ENCODE measurements around the gene ACIN1. TPM values are rescaled to one million over a fixed set of nuclear protein-coding genes. Genes with fewer than 3 reads are reported as not detected.
"Not testable (repeated sequence)": the region's sequence is repeated elsewhere in the genome, so short reads cannot be mapped to it uniquely, and the experiment has no call there.

ACIN1 gene
- polyA plus RNA-seq, 10 donors = 103 to 183 (median 143) TPM

DNA sequence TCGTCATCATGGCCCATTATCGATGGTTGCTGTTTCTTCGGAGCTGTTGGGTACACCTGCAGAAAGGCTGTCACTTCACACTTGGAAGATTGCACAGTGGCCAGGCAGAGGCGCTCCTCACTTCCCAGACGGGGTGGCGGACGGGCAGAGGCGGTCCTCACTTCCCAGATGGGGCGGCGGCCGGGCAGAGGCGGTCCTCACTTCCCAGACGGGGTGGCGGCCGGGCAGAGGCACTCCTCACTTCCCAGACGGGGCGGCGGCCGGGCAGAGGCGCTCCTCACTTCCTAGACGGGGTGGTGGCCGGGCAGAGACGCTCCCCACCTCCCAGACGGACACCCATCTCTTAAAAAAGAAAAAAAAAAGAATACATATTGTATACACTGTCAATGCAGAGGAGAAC, 13.2 kb upstream of the ACIN1 start:
- not testable (repeated sequence) for DNase-seq

DNA sequence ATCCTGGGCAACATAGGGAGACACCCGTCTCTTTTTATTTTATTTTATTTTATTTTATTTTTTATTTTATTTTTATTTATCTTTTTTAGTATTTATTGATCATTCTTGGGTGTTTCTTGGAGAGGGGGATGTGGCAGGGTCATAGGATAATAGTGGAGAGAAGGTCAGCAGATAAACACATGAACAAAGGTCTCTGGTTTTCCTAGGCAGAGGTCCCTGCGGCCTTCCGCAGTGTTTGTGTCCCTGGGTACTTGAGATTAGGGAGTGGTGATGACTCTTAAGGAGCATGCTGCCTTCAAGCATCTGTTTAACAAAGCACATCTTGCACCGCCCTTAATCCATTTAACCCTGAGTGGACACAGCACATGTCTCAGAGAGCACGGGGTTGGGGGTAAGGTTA, 12.7 kb upstream of the ACIN1 start:
- DNase-seq = not testable (repeated sequence)

DNA sequence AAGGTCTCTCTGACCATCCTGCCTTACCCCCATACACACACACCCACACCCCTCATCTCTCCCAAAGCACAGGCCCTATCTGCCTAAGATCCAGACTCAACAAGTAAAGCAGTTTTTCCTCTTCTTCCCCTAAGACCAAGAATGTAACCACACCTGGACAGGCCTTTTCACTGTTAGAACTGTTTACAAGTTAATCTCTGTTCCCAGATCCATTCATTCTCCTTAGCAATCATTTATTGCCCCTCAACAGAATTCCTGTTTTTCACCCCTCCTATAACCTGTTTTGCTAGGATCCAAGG, 11.8 kb upstream of the ACIN1 start:
- no peak for DNase-seq

DNA sequence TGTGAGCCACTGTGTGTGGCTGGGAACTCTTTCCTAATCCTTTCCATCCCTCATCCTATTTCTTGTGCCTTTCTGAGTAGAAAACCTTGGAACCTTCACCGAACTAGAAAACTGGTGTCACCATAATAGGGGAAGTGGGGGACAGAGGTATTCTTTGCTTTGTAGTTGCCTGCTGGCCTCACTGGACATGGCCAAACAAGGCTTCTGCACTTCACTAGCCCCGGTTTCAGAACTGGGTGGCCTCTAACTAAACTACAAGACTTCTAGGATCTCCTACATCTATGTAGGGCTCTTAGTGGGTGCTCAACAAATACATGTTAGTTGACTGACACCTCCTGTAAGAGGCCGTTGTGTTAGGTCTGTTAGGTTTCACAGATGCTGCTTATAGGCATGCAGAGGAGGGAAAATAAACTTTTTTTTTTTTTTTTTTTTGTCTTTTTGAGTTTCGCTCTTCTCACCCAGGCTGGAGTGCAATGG, 10.4 kb upstream of the ACIN1 start:
- DNase-seq = no peak

DNA sequence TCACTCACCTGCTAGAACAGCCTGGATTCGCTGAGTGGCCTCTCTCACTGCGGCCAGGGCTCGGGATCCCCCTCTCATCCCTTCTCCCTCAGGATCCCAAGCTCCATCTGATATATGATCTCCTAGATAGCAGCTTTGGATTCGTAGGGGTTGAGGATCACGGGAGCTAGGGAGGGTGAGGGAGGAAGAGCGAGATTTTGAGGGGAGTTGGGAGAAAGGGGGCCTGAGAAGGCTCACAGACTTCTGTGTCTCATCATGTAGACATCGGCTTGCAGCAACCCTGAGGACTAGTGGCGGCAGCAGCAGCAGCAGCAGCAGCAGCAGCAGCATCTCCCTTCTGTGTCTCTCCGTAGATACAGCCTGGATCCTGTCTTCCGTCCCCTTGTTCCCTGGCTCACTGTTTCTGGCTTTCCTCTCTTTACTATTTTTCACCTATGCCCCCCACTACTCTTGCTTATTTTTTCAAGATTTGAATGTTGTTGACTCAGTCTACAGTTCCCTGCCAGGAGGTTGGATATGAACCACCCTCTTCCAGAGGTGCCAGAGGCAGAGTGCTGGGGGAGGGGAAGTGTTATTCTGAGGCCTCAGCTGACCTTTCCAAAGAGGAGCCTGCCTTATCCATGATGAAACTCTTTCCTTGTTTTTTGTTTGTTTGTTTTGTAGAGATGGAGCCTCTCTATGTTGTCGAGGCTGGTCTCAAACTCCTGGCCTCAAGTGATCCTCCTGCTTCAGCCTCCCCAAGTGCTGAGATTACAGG, 9.8 kb upstream of the ACIN1 start, which contains the start of gene CIROP:
CIROP (minus strand) TSS at position 399 of the 757 bp plus-strand sequence; CDS start at position 330, 69 bp downstream.
- no peak for DNase-seq

DNA sequence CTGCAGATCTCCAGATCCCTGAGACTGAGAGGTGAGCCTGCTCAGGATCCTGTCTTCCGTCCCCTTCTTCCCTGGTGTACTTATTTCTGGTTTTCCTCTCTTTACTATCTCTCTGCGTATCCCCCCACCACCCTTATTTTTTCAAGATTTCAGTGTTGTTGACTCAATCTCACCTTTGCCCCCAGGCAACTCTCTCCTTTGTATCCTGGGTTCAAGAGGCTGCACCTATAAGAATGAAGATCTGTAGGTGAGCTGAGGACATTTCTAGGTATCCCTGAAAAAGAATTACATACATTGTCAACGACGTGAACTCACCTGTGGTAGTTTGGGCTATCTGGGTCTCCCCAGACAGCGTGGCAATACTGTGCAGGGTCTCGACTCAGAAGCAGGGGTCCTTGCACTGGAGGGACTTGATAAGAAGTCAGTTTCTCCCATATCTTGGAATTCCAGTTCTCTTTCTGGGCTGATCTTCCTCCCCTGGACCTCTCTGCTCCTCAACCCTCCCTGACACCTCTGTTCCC, 9.2 kb upstream of the ACIN1 start:
- no peak for DNase-seq

DNA sequence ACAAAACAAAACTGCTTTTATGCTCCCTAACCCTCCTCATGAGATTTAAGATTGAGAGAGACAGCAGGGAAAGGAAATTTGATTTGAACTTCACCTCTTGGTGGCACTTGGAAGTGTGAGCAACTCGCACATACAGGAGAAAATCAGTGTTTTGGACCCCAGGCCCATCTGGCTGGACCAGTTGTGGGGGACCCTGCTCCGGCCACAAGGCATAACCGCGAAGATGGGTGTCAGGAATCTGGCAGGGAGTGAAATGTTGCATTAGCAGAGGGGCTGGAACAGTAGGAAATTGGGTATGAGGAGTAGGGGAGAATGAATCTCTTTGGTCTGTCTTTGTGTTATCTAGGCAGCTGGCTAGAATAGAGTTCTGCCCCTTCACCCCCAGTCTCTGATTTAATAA, 8.6 kb upstream of the ACIN1 start:
- DNase-seq = no peak

DNA sequence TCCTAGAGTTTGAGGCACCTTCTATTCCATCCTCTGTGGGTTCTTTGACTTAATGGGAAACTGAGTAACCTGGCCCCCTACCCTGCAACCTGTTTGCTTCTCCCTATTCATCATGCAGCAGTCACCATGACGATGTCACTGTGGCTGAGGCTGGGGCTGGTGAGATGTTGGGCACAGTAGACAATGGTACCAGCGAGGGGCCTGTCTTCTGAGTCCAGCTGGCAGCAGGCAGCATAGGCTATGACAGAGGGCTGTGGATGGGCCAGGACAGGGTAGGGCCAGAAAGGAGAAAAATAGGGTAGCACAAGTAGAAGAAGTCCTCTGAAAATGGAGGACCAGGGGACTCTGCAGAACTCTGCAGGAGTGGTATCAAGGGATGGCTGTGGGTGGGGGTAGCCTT, 7.9 kb upstream of the ACIN1 start:
- DNase-seq = no peak

DNA sequence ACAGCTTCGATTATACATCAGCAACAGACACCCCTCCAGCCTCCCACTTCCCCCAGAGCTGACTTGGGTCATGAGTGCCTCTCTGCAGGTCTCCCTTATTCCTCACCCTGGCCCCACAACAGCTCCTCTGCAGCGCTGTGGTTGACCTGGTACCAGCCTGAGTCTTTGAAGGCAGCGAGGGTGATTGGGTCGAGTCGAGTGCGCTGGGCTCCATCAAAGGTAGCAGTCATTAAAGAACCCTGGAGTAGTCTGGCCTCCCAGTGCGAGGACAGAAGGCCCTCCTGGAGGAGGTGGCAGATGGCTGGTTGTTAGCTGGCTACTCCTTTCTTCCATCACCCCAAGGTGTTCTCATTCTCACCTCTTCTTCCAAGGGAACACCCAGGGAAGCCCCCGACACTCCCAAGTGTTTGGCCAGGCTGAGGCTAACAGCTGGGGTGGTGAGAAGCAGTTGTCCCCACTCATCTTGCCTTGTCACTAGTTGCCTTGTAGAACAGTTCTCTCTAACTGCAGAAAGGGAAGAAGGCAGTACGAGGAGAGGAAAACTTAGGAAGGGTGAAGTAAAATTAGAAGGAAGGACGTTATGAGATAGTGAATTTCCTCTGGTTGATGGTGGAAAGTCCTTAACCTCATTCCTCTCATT, 7.2 kb upstream of the ACIN1 start:
- no peak for DNase-seq

DNA sequence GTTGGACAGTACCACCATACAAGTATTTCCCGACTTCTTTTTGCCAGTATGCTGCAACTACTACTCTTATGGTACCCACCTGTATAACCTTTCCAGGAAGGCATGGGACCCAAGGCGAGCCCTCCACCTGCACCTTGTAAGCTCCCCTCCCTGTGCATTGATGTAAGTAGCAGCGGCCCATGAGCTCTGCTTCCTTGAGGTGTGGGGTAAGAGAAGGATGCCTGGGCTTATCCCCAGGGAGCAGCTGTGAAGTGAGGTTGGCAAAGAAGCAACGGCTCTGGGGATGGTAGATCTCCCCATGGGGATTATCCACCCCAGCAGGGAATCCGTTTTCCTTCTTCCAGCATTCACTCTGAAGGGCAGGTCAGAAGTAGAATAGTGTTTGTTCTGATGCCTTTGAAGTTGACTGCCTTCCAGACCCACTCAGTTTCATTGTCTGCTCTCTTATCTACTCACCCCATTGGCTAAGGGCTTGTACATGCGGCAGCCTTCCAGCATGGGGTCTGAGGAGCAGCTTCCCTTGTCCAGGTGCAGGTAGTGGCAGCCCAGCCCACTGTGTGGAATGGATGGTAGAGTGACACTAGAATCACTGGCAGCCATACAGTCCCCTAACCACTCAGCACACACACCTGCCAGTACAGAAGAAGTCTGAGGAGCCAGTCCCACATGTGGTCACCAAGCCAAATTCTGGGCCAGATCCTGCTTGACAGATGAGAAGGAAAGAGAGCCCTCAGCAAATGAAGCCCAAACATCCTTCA, 6.5 kb upstream of the ACIN1 start:
- no peak for DNase-seq

DNA sequence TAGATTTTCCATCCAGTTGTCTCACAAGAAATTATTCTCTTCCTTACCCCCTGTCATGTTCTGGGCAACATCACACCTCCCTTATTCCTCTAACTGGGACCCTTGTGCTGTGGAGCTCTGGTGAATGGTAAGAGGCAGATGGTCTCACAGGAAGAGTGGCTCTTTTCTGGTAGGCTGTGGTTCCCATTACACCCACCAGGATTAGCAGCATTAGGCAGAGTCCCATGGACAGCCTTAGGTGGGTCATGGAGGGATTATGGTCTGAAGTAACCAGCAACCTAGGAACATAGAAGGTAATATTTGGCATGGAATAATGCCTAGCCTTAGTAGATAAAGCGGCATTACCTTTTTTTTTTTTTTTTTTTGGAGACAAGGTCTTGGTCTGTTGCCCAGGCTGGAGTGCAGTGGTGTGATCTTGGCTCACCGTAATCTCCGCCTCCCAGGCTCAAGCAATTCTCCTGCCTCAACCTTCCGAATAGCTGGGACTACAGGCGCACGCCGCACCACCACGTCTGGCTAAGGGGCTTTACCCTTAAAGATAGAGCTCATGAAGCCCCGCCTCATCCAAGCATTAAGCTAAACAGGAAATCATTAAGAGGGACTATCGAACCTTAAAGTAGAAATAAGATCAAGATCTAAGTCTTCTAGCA, 4.4 kb upstream of the ACIN1 start:
- DNase-seq = no peak

DNA sequence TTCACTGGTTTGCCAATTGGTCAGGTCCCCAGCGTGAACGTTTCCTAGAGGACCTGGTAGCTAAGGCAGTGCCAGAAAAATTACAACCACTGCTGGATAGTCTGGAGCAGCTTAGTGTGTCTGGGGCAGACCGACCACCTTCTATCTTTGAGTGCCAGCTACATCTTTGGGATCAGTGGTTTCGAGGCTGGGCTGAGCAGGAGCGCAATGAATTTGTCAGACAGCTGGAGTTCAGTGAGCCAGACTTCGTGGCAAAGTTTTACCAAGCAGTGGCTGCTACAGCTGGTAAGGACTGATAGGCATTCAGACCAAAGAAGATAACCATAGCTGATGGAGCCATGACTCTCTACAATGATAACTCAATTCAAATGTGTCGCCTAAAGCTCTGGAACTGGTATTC, 2.9 kb upstream of the ACIN1 start:
- DNase-seq = no peak

DNA sequence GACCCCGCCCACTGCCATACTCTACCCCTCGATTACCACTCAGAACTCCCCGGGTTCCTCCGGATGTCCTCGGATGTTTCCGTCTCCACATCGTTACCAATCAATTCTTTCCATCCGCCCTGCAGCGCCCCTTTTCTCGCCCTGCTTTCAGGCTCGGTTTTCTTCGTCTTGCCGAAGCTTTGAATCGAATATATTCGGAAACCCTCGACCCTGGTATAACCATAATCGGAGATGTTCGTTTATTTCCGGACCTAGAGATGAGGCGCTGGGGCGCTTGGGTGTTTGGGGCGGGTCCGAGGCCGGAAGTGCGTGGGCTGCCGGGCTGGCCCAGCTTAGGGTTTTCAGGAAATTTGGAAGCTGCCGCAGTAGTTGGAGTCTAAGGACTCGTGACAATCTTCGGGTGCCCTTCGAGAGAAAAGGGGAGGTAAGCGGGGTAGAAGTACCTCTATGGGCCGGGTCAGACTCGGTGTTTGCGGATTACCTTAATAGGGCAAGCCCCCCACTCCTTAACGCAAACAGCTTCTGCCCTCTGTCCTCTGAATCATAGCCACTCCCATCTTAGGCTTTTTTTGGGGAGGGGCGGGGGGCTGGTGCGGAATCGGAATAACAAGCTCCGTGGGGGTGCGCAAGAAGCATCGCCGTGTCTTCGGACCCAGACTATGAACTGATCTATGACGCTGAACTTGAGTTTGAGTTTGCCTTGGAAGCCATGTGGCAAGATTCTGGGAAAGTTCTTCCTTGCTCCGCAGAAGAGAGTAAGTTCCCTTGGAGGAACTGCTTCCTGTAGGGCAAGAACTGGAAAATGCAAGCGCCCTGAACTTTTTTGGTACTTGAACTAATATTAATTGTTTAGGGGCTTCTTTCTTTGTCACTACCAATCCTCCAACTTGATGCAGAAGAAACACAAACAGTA, 516 bp upstream of the ACIN1 start, which contains the start of gene C14orf119:
C14orf119 (plus strand) TSS at position 310 of the 913 bp plus-strand sequence. CDS start 2,154 bp downstream, outside the sequence.
- DNase-seq = peak; percentile 100

DNA sequence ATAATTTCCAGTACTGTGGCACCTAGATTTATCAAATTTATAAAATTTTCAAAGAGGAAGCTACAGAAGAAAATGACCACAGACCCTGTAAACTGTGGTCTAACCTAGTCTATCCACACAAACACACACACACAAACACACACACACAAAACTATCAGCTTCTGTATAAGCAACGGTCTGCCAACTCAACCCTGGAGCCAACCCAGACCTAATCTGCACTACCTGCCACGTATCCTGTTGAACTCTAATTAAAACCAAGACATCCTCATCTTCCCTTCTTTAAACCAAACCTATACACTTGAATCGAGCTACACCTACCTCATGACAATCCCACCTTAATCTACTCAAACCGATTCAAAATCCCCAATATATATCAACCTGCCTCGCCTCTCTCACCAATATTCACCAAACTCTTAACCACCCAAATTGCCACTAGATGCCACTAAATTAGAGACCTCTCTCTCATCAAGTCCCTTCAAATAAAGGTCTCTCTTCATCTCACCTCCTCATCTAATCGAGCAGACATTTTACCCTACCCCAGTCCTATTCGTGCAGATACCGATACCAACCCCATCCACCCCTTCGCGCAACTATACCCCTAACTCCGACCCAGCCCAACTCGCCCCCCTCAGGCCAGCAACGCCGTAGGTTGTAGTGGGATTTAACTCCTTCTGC, 808 bp downstream of the ACIN1 start:
- no peak for DNase-seq

DNA sequence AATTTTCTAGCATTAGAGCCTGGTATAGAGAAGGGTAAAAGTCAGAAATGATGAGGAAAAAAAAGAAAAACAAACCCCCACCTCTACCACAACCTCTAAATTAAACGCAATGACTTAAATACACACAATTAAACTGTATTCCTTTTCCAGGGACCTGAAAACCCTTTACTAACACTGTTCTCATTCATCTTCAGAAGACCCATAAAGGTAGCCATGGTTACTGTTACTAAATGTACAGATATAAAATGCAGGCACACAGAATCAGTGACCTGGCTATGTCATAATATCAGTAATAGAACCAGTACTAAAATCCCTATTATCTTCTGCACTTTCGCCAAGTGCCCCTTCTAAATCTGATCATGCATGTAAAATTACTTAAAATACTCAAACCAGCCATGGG, 1.4 kb downstream of the ACIN1 start:
- DNase-seq = no peak

DNA sequence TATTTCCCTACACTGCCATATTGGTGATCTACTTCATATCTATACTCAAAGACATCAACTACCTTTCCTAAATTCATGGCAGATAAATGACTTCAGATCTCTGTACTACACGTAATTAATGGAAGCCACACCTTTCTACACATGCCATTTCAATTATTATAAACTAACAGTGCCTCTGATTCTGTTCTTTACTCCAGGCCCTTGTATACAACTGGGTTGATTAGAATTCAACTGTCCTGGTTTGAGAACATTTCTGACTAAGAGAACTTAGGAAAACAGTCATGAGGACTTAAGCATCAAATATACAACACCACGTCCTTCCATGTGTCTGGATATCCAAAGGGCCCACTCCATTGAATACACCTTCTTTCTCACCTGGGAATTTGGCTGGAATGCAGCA, 1.8 kb downstream of the ACIN1 start:
- DNase-seq = no peak

DNA sequence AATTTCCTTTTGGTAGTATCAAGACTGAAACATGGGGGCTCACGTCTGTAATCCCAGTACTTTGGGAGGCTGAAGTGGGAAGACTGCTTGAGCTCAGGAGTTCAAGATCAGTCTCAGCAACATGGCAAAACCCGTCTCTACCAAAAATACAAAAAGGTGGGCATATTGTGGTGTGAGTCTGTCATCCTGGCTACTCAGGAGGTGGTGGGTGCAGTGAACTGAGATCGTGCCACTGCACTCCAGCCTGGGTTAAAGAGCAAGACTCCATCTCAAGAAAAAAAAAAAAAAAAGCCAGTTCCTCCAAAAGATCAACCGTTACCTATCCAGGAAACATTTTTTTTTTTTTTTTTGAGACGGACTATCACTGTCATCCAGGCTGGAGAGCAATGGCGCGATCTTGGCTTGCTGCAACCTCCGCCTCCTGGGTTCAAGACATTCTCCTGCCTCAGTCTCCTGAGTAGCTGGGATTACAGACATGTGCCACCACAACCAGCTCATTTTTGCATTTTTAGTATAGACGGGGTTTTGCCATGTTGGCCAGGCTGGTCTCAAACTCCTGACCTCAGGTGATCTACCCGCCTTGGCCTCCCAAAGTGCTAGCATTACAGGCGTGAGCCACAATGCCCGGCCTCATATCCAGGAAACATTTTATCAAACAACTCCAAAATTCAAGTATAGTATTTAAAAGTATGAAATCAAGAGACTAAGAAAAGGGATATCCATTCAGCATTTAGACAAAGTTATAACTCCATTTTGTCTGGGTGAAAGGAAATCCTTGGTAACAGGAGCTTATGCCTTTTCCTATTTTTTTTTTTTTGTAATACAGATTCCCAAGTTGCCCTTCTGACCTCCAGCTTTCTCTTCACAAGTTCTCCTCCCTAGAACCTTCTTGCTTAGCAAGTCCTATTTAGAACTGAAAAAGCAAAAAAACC, 3.4 kb downstream of the ACIN1 start:
- no peak for DNase-seq

DNA sequence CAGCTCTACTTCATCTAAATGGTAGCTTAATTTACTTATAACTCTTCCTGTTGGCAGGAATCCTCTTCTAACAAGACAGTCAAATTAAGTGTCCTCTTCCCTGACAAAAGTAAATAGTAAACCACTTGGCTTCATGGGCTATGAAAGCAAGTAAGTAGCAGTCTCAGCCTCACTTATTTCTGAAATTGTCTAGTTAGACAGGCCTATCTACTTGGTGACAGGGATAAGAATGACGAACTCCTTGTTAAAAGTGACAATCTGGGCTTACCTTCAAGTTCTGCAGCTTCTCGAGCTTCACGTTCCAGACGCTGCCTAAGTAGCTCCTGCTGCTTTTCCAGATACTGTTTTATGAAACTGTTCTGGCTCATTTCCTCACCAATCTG, 4.7 kb downstream of the ACIN1 start:
- no peak for DNase-seq

All from muscle of back (tissue), 11 donors.